Trophoblast cell (in vitro differentiated cells and primary cell): ENCODE measurements around the gene PMVK.

Experiments
- DNase-seq, 2 donors: peaks; one replicate each; pipeline ENCODE4 v3.0.0-alpha.2; 2016
- H2AFZ ChIP-seq: 2 replicates; pipeline ENCODE4 v1.6.1; 2013; ENCODE audit warnings: low read length, moderate library complexity, mild to moderate bottlenecking; ENCODE audit not compliant: insufficient read depth, poor library complexity
- H2AK5ac ChIP-seq: 2 replicates; pipeline ENCODE4 v1.6.1; 2013; ENCODE audit warnings: mild to moderate bottlenecking, low read length
- H2BK120ac ChIP-seq: 2 replicates; pipeline ENCODE4 v1.6.1; 2013; ENCODE audit warnings: low read length, mild to moderate bottlenecking, moderate library complexity; ENCODE audit not compliant: insufficient read depth, poor library complexity
- H2BK12ac ChIP-seq: 2 replicates; pipeline ENCODE4 v1.6.1; 2013; ENCODE audit warnings: mild to moderate bottlenecking, low read length, moderate library complexity
- H2BK5ac ChIP-seq: 2 replicates; pipeline ENCODE4 v1.6.1; 2013; ENCODE audit warnings: low read length, low read depth, moderate library complexity, mild to moderate bottlenecking; ENCODE audit not compliant: poor library complexity
- H3K14ac ChIP-seq: 2 replicates; pipeline ENCODE4 v1.6.1; 2013; ENCODE audit warnings: mild to moderate bottlenecking, low read length
- H3K18ac ChIP-seq: 2 replicates; pipeline ENCODE4 v1.6.1; 2013; ENCODE audit warnings: mild to moderate bottlenecking, low read length
- H3K23ac ChIP-seq: 2 replicates; pipeline ENCODE4 v1.6.1; 2013; ENCODE audit warnings: low read length
- H3K27ac ChIP-seq: 2 replicates; pipeline ENCODE4 v1.5.1; 2013; ENCODE audit warnings: low read depth, mild to moderate bottlenecking, inconsistent platforms, low read length, moderate library complexity
- H3K27me3 ChIP-seq: 2 replicates; pipeline ENCODE4 v1.6.1; 2013; ENCODE audit warnings: inconsistent platforms, mild to moderate bottlenecking, low read length, moderate library complexity; ENCODE audit not compliant: insufficient read depth
- H3K36me3 ChIP-seq, 2 experiments: 1 replicate in 1 of 2; 2 replicates in 1 of 2; pipeline ENCODE4 v1.6.1; 2013; ENCODE audit warnings: low read length in 2 of 2, mild to moderate bottlenecking in 2 of 2, moderate library complexity in 1 of 2; ENCODE audit not compliant: insufficient read depth in 2 of 2, control insufficient read depth in 1 of 2
- H3K4ac ChIP-seq: 2 replicates; pipeline ENCODE4 v1.6.1; 2013; ENCODE audit warnings: low read depth, mild to moderate bottlenecking, low read length, moderate library complexity
- H3K4me1 ChIP-seq, 2 experiments: 1 replicate in 1 of 2; 2 replicates in 1 of 2; pipeline ENCODE4 v1.6.1; 2013; ENCODE audit warnings: low read length in 2 of 2, mild to moderate bottlenecking in 2 of 2, moderate library complexity in 1 of 2; ENCODE audit not compliant: insufficient read depth in 2 of 2, control insufficient read depth in 1 of 2
- H3K4me2 ChIP-seq: 2 replicates; pipeline ENCODE4 v1.6.1; 2013; ENCODE audit warnings: inconsistent platforms, mild to moderate bottlenecking, low read length, moderate library complexity
- H3K4me3 ChIP-seq: 2 replicates; pipeline ENCODE4 v1.5.1; 2013; ENCODE audit warnings: mild to moderate bottlenecking, low read depth, low read length, inconsistent platforms
- H3K79me1 ChIP-seq: one replicate; pipeline ENCODE4 v1.6.1; 2013; ENCODE audit warnings: low read length
- H3K79me2 ChIP-seq: 2 replicates; pipeline ENCODE4 v1.6.1; 2013; ENCODE audit warnings: low read length, mild to moderate bottlenecking; ENCODE audit not compliant: control insufficient read depth, insufficient read depth, poor library complexity
- H3K9ac ChIP-seq: 2 replicates; pipeline ENCODE4 v1.6.1; 2013; ENCODE audit warnings: mild to moderate bottlenecking, low read length
- H3K9me3 ChIP-seq: 2 replicates; pipeline ENCODE4 v1.6.1; 2013; ENCODE audit warnings: low read depth, mild to moderate bottlenecking, control low read depth, inconsistent platforms, low read length; ENCODE audit not compliant: insufficient read depth
- H4K12ac ChIP-seq: 2 replicates; pipeline ENCODE4 v1.6.1; 2013; ENCODE audit warnings: low read depth, mild to moderate bottlenecking, low read length, moderate library complexity
- H4K8ac ChIP-seq: 2 replicates; pipeline ENCODE4 v1.6.1; 2013; ENCODE audit warnings: low read depth, mild to moderate bottlenecking, low read length, moderate library complexity
- H4K91ac ChIP-seq: one replicate; pipeline ENCODE4 v1.6.1; 2013; ENCODE audit warnings: low read depth, mild to moderate bottlenecking, low read length, moderate library complexity
- WGBS: extraction: QIAGEN DNeasy Blood & Tissue Kit; methylation state at CpG from one replicate; pipeline ENCODE4 v1.1.7; 2013; ENCODE audit warnings: missing lambda C conversion rate; ENCODE audit not compliant: insufficient read length, insufficient coverage; ENCODE audit errors: extremely low coverage; 5-methylcytosine and 5-hydroxymethylcytosine counted together

The PMVK gene

DNA sequence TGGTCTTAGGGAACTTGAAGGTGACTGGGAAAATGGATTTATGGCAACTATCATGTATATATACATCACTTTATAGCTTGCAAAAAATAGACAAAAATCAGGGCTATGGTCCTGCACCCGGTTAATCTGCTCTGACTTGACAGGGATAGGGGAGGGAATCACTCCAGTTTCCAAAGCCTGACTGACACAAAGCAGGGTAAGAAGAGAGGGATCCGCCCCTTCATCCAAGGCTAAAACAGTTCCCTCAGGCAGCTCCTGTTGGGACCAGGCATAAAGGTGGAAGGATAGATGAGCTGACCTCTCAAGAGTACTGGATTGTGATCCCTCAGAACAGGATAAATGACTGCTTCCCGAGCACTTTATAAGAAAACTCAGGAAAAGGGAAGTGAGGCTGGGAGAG lies 18.0 kb upstream of the PMVK start:
- no CpG with 5 or more reads among the region's 3 CpGs for WGBS
- Histone ChIP-seq H3K9me3 (no peaks in the 10 kb centered on the region), H2BK5ac (no peak overlapping the region), H2AK5ac (no peak overlapping the region), H3K36me3 (peaks cover 17 to 24% of the 10 kb centered on the region in 2 experiments), H3K4me2 (no peak overlapping the region), H3K27ac (no peak overlapping the region), H3K4me1 (peaks cover 11 to 18% of the 10 kb centered on the region in 2 experiments), H3K23ac (no peak overlapping the region), H3K14ac (no peak overlapping the region), H3K4me3 (no peak overlapping the region), H2BK120ac (no peak overlapping the region), H3K27me3 (no peaks in the 10 kb centered on the region), H3K4ac (no peak overlapping the region), H3K79me2 (no peaks in the 10 kb centered on the region), H4K91ac (no peak overlapping the region), H2AFZ (no peak overlapping the region), H3K9ac (no peak overlapping the region), H3K79me1 (peaks cover 2% of the 10 kb centered on the region), H3K18ac (no peak overlapping the region), H4K12ac (no peak overlapping the region), H2BK12ac (no peak overlapping the region), H4K8ac (no peak overlapping the region)
- no peak for DNase-seq

DNA sequence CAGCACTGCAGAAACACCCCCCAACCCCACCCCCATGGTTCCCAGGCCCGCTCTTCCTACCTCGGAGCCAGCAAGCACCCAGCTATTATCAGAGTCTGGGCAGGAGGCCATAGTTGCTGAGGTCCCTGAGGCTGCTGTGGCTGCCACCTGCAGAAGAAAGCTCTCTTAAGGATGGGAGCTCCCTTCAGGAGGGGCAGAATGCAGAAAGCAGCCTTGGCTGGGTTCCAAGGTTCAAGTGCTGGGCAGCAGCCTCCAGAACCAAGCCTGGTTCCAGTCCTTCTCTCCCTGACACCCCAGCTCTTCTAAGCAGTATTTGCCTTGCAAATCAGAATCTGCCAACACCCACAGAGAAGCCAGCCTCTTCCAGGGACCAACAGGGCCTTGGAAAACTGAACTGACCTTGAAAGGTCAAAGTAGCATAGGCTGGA lies 17.1 kb upstream of the PMVK start:
- H2AK5ac ChIP-seq: no peak overlapping the region
- H3K4me2 ChIP-seq: no peak overlapping the region
- no peaks in the 10 kb centered on the region for H3K27me3 ChIP-seq
- H3K9me3 ChIP-seq: no peaks in the 10 kb centered on the region
- no peak overlapping the region for H3K18ac ChIP-seq
- H4K8ac ChIP-seq: no peak overlapping the region
- peaks cover 11 to 18% of the 10 kb centered on the region in 2 experiments for H3K4me1 ChIP-seq
- H3K79me1 ChIP-seq: peaks cover 2% of the 10 kb centered on the region
- no peak overlapping the region for H3K23ac ChIP-seq
- H4K12ac ChIP-seq: no peak overlapping the region
- DNase-seq: no peak
- H3K4ac ChIP-seq: no peak overlapping the region
- H3K27ac ChIP-seq: no peak overlapping the region
- no peak overlapping the region for H2BK12ac ChIP-seq
- WGBS: no CpG with 5 or more reads among the region's 2 CpGs
- H3K14ac ChIP-seq: no peak overlapping the region
- no peak overlapping the region for H2AFZ ChIP-seq
- peaks cover 7 to 15% of the 10 kb centered on the region in 2 experiments for H3K36me3 ChIP-seq
- H4K91ac ChIP-seq: no peak overlapping the region
- H3K9ac ChIP-seq: no peak overlapping the region
- H3K79me2 ChIP-seq: no peaks in the 10 kb centered on the region
- H2BK5ac ChIP-seq: no peak overlapping the region
- no peak overlapping the region for H3K4me3 ChIP-seq
- no peak overlapping the region for H2BK120ac ChIP-seq

DNA sequence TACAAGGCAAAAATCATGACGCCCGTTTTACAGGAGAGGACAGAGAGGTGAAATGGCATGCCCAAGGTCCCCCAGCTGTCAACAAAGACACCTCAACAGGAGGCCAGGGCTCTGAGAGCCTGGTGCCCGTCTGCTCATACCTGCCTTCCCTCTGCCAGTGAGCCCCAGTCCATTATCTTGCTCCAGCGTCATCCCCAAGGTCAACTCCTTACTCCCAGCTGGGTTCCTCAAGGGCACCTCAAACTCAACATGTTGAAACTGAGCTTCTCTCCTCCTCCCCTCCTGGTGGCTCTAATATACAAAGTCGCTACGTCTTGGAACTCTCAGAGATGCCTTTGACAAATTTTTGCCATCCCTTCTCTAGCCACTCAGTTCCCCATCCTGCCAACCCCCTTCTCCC lies 16.1 kb upstream of the PMVK start:
- DNase-seq: no peak
- Histone ChIP-seq H3K4ac (no peak overlapping the region), H4K12ac (no peak overlapping the region), H3K36me3 (peaks cover 13 to 16% of the 10 kb centered on the region in 2 experiments), H3K79me1 (peaks cover 2% of the 10 kb centered on the region), H3K9ac (no peak overlapping the region), H3K27me3 (no peaks in the 10 kb centered on the region), H2BK5ac (no peak overlapping the region), H3K4me2 (no peak overlapping the region), H2AK5ac (no peak overlapping the region), H3K18ac (no peak overlapping the region), H3K23ac (no peak overlapping the region), H3K4me3 (no peak overlapping the region), H3K27ac (no peak overlapping the region), H2BK120ac (no peak overlapping the region), H4K91ac (no peak overlapping the region), H3K9me3 (no peaks in the 10 kb centered on the region), H3K14ac (no peak overlapping the region), H4K8ac (no peak overlapping the region), H2AFZ (no peak overlapping the region), H3K4me1 (peaks cover 11 to 18% of the 10 kb centered on the region in 2 experiments), H3K79me2 (no peaks in the 10 kb centered on the region), H2BK12ac (no peak overlapping the region)
- no CpG with 5 or more reads among the region's 6 CpGs for WGBS

DNA sequence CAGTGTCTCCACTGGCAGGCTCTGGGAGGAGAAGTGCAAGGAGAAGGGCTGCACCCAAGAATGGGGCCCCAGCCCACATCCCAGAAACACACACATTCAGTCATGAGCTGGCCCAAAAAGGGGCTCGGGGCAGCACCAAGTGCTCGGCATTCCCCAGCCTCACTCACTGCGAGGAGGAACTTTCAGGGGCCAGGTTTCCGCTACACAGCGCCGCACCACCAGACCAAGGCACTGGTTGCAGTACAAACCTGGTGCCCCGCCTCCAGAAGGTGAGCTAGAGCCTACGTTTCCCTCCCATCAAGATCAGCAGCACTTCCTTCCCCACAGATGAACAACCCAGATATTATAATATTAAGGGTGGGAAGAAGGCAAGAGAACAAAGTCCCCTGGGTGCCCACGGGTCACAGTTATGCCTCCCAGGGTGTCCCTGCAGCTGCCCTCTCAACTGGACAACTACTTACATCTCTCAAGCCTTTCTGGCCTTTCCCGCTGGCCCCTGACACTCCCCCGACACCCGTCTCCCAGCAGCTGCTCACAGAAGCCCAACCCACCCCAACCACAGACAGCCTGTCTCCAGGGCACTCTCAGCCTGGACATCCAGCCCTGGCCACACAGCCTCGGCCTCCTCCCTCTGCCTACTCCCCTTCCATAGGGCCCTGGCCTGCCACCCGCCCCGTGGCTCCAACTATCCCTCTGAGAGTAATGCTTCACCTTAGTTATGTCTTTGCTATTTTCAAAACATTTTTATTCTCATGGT lies 15.6 kb upstream of the PMVK start:
- no peak overlapping the region for H3K9ac ChIP-seq
- H4K12ac ChIP-seq: no peak overlapping the region
- no peak overlapping the region for H3K4ac ChIP-seq
- H3K9me3 ChIP-seq: no peaks in the 10 kb centered on the region
- H2BK120ac ChIP-seq: no peak overlapping the region
- WGBS: no CpG with 5 or more reads among the region's 15 CpGs
- no peak for DNase-seq
- no peak overlapping the region for H3K14ac ChIP-seq
- no peak overlapping the region for H3K23ac ChIP-seq
- peaks cover 11 to 15% of the 10 kb centered on the region in 2 experiments for H3K4me1 ChIP-seq
- H3K36me3 ChIP-seq: peaks cover 18 to 21% of the 10 kb centered on the region in 2 experiments
- H4K8ac ChIP-seq: no peak overlapping the region
- no peak overlapping the region for H2AFZ ChIP-seq
- no peak overlapping the region for H3K27ac ChIP-seq
- H4K91ac ChIP-seq: no peak overlapping the region
- no peaks in the 10 kb centered on the region for H3K79me2 ChIP-seq
- no peak overlapping the region for H3K4me3 ChIP-seq
- peaks cover 2% of the 10 kb centered on the region for H3K79me1 ChIP-seq
- no peak overlapping the region for H2BK12ac ChIP-seq
- H3K27me3 ChIP-seq: no peaks in the 10 kb centered on the region
- H2AK5ac ChIP-seq: no peak overlapping the region
- H3K4me2 ChIP-seq: no peak overlapping the region
- no peak overlapping the region for H3K18ac ChIP-seq
- H2BK5ac ChIP-seq: no peak overlapping the region
